Muscle of leg (tissue), 11 donors: ENCODE data around the gene PARVA. TPM values are rescaled to one million over a fixed set of nuclear protein-coding genes. Genes with fewer than 3 reads are reported as not detected.

Source experiments
- DNase-seq: peaks from one replicate; pipeline ENCODE4 v3.0.0; 2013
- H3K27ac ChIP-seq: one replicate; pipeline ENCODE4 v1.5.1; 2013; ENCODE audit warnings: mild to moderate bottlenecking, low read length, control low read depth
- H3K27me3 ChIP-seq: one replicate; pipeline ENCODE4 v1.6.1; 2013; ENCODE audit warnings: low read length; ENCODE audit not compliant: control insufficient read depth, insufficient read depth
- H3K36me3 ChIP-seq: one replicate; pipeline ENCODE4 v1.6.1; 2013; ENCODE audit warnings: low read length; ENCODE audit not compliant: control insufficient read depth, insufficient read depth
- H3K4me1 ChIP-seq: one replicate; pipeline ENCODE4 v1.6.1; 2013; ENCODE audit warnings: low read length; ENCODE audit not compliant: control insufficient read depth, insufficient read depth
- H3K4me3 ChIP-seq: one replicate; pipeline ENCODE4 v1.5.1; 2013; ENCODE audit warnings: low read length, control low read depth
- H3K9me3 ChIP-seq: replicated peaks from 2 replicates; pipeline ENCODE4 v1.6.1; 2013; ENCODE audit warnings: low read depth, low read length; ENCODE audit not compliant: control insufficient read depth
- WGBS: methylation state at CpG from one replicate; pipeline ENCODE4 v1.1.5; 2013; ENCODE audit warnings: missing lambda C conversion rate; ENCODE audit not compliant: insufficient coverage; 5-methylcytosine and 5-hydroxymethylcytosine counted together
- polyA plus RNA-seq, 8 donors: library from polyadenylated mRNA; unstranded; fragments of 120-200 nt; gene quantifications; one replicate each; pipeline versions ENCODE4 v1.2.1 to v1.2.3, GENCODE V29; 2013; ENCODE audit warnings: inconsistent platforms in 1 of 8, low replicate concordance in 1 of 8; ENCODE audit not compliant: insufficient read length in 8 of 8, insufficient read depth in 1 of 8
- total RNA-seq: library from RNA; stranded (reverse); fragments of 120-200 nt; gene quantifications from one replicate; pipeline ENCODE4 v1.2.4, GENCODE V29; 2013

Gene PARVA
- total and polyA plus RNA-seq, 9 donors: 29.9 to 72.5 (median 57.9) TPM

DNA sequence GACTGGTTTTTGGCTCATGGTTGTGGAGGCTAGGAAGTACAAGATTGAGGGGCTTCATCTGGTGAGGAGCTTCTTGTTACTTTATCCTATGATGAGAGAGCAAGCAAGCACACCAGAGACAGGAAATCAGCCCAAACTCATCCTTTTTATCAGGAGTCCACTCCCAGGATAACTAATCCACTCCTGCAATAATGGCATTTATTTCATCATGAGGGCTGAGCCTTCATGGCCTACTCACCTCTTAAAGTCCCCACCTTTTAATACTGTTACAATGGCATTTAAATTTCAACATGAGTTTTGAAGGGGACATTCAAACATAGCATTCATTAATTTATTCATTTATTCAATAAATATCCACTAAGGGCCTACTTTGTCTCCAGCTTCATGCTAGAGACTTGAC, 60.9 kb downstream of the PARVA start:
- Histone ChIP-seq H3K36me3 (peaks cover 4% of the 10 kb centered on the region), H3K4me1 (peaks cover 30% of the 10 kb centered on the region), H3K9me3 (no peaks in the 10 kb centered on the region), H3K4me3 (no peak overlapping the region), H3K27me3 (no peaks in the 10 kb centered on the region), H3K27ac (no peak overlapping the region)
- no peak for DNase-seq

DNA sequence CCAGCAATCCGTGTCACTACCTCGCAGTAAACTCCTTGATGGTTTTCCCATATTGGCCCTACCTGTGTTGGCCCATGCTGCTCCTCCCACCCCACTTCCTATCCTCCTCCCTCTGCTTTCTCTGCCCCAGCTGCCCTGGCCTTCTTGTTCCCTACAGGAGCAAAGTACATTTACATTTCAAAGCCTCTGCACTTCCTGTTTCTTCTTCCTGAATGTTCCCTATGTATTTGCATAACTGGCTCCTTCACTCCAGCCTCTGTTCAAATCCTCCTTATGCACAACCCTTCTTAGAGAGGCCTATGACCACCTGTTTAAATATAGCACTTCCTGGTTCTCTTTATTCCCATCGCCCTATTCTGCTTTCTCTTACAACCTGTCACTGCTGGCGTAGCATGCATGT, 62.2 kb downstream of the PARVA start:
- Histone ChIP-seq H3K27ac (no peak overlapping the region), H3K9me3 (no peaks in the 10 kb centered on the region), H3K4me3 (no peak overlapping the region), H3K4me1 (peaks cover 17% of the 10 kb centered on the region), H3K36me3 (peaks cover 9% of the 10 kb centered on the region), H3K27me3 (no peaks in the 10 kb centered on the region)
- DNase-seq: no peak
- WGBS: 92% methylated on average over 4 of the region's 4 CpGs

DNA sequence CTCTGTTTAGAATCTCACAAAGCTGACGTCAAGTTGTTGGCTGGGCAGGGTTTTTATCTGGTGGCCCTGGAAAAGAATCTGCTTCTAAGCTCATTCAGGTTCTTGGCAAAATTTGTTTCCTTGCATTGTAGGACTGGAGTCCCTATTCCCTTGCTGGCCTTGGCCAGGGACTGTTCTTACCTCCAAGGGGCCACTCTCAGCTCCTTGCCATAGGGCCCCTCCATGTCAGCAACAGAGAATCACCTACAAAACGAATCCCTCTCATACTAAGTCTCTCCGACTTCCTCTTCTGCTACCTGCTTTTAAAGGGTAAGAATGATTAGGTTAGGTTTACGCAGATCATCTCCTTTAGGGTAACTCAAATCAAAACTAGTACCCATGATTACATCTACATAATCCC, 63.2 kb downstream of the PARVA start:
- Histone ChIP-seq H3K4me1 (peaks cover 9% of the 10 kb centered on the region), H3K36me3 (peaks cover 9% of the 10 kb centered on the region), H3K27me3 (no peaks in the 10 kb centered on the region), H3K27ac (peak overlapping the region; percentile 80), H3K9me3 (no peaks in the 10 kb centered on the region), H3K4me3 (no peak overlapping the region)
- no peak for DNase-seq
- WGBS: 88% methylated on average over 1 of the region's 4 CpGs

DNA sequence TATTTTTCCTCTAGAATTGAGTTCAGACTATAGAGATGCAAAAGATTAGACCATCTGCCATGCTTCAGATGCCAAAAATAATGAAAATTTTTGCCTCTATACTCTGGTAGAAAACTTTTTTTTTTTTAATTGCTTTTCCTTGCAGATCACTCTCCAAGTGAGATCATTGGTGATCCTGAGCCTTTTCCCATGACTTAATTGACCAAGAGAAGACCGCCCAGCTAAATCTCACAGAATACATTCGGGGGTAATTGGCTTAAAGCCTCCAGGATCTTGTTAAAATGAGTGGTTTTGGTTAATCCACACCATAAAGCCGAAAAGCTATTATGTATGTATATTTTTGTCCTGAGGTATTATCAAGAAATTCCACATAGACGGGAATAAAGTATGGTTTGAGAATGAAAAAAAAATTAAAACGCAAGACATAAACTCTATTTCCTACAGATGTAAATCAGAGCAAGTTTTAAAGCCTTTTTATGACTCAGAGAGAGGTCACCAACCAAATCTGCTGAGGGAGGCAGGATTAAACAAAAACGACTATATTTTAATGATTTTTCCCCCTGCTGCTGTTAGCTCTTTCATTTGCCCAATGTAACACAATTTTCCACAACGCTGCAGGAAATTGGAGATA, 64.0 kb downstream of the PARVA start:
- Histone ChIP-seq H3K36me3 (peaks cover 8% of the 10 kb centered on the region), H3K4me1 (peaks cover 7% of the 10 kb centered on the region), H3K27ac (peak overlapping the region; percentile 80), H3K27me3 (no peaks in the 10 kb centered on the region), H3K9me3 (no peaks in the 10 kb centered on the region), H3K4me3 (no peak overlapping the region)
- no CpG with 5 or more reads among the region's 7 CpGs for WGBS
- DNase-seq: peak; percentile 84

DNA sequence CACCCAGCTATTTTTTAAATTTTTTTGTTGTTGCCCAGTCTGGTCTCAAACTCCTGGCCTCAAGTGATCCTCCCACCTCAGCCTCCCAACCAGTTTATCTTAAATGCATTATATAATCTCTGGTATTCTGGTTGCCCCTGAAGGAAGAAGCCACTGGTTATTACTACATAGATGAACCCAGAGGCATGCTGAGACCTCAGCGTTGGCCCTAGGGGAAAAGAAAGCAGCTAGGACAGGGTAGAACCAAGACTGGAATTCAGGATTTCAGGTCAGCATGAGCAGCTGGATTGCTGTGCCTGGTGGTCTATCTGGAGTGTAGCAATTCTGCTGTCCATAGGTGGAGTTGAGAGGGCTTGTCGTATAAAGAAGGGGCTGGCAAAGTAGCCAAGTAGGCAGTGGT, 67.2 kb downstream of the PARVA start:
- DNase-seq: no peak
- no peaks in the 10 kb centered on the region for H3K9me3 ChIP-seq
- no peak overlapping the region for H3K4me3 ChIP-seq
- 66% methylated on average over 2 of the region's 2 CpGs for WGBS
- no peak overlapping the region for H3K27ac ChIP-seq
- peaks cover 5% of the 10 kb centered on the region for H3K36me3 ChIP-seq
- no peaks in the 10 kb centered on the region for H3K27me3 ChIP-seq
- peaks cover 11% of the 10 kb centered on the region for H3K4me1 ChIP-seq

DNA sequence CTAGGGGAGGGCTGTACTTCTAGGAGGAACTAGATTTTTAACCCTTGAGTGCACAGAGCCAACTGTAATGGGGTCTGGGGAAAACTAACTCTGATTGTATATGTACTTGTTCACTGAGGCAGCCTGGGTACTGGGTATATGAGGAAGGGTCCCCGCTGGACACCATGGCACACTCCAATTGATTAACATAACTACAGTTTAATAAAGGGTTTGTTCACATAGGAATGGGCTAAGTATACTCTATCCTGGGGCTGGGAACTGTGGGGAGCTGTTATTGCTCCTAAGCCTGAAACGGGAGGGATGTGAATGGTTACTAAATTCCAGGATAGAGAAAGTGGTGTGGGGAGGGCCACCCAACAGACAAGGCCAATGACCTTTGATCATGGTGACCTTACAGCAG, 67.6 kb downstream of the PARVA start:
- Histone ChIP-seq H3K4me1 (peaks cover 11% of the 10 kb centered on the region), H3K4me3 (no peak overlapping the region), H3K27me3 (no peaks in the 10 kb centered on the region), H3K27ac (no peak overlapping the region), H3K36me3 (peaks cover 5% of the 10 kb centered on the region), H3K9me3 (no peaks in the 10 kb centered on the region)
- DNase-seq: no peak
- WGBS: 33% methylated on average over 1 of the region's 2 CpGs

DNA sequence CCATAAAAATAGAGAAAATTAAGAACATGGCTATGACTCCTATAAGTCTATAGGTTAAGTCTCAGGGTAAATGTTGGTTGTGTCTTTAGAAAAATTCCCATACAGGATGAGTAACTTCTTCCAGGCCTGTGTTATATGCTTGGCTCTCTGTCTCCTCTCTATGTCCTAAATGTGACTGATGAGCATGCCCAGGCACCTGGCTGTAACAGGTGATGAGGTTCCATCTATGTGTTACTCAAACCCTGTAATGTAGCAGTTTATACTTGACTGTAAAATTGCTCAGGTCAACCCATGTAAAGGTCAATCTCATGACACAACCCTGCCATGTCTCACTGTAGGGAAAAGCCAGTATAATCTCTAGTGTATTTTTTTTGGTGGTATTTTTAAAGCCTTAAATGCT, 69.5 kb downstream of the PARVA start:
- DNase-seq: no peak
- H3K27ac ChIP-seq: no peak overlapping the region
- no peaks in the 10 kb centered on the region for H3K27me3 ChIP-seq
- H3K4me1 ChIP-seq: peaks cover 6% of the 10 kb centered on the region
- no peaks in the 10 kb centered on the region for H3K9me3 ChIP-seq
- H3K36me3 ChIP-seq: peaks cover 5% of the 10 kb centered on the region
- no peak overlapping the region for H3K4me3 ChIP-seq

DNA sequence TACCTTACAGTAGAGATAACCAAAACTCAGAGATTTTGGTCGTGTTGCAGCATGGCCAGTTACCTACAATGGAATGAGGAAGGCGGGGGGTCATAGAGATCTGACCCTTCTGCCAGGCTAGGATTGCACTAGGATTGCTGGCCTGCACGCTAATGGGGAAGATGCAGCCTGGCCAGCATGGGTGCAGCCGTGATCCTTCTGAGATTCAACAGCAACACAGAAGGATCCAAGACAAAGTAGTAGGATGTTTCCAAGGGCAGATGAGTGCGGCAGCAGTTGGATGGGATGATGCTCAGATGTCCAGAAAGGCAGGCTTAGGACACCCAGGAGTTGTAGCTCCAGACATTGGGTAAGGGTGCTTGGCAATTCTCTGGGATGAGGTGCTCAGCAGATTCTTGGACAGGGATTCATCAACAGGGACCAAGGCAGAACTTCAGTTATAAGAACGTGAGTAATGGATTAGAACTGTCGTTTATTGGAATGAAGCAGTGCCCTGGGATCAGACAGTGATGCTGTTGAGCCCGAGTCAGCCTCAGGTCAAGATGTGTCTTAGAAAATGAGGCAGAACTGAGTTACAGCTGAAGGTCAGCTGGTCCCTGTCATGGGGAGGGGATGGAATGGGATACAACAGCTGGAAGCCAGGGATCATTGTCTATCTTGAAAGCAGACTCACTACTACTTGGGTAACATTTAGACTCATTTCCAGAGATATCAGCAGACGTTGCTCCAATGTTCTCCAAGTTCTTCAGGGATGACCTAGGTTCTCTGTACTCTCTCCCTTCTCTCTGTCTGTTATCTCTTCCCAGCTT, 71.0 kb downstream of the PARVA start:
- no peak for DNase-seq
- Histone ChIP-seq H3K27me3 (no peaks in the 10 kb centered on the region), H3K4me3 (no peak overlapping the region), H3K4me1 (peaks cover 7% of the 10 kb centered on the region), H3K36me3 (peaks cover 5% of the 10 kb centered on the region), H3K27ac (no peak overlapping the region), H3K9me3 (no peaks in the 10 kb centered on the region)
- 77% methylated on average over 7 of the region's 9 CpGs for WGBS

DNA sequence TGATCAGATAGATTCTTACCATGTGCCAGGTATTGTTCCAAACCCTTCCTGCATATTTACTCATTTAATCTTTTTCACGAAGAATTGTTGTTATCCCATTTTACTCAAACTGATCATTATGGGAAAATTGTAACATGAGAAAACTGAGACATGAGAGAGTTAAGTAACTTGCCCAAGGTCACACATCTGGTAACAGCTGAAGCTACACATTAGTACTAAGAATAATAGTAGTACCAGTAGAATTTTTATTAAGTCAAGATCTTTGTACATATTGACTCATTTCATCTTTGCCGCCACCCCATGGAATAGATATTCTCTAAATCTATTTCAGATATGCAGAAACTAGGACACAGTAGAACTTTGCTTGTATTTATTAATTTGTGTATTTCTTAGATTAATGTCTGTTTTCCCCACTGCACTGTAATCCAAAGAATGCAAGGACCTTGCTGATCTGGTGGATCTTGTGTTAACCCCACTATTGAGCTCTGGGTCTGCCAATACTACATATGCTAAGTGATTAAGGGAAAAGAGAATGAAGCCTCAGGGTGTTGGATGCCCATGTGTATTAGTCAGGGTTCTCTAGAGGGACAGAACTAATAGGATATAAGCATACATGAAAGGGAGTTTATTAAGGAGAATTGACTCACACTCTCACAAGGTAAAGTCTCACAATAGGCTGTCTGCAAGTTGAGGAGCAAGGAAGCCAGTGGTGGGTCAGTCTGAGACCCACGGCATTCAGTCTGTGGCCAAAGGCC, 72.8 kb downstream of the PARVA start:
- Histone ChIP-seq H3K4me3 (no peak overlapping the region), H3K27ac (no peak overlapping the region), H3K9me3 (no peaks in the 10 kb centered on the region), H3K4me1 (peaks cover 8% of the 10 kb centered on the region), H3K36me3 (no peaks in the 10 kb centered on the region), H3K27me3 (no peaks in the 10 kb centered on the region)
- no peak for DNase-seq
- 88% methylated on average over 1 of the region's 3 CpGs for WGBS

DNA sequence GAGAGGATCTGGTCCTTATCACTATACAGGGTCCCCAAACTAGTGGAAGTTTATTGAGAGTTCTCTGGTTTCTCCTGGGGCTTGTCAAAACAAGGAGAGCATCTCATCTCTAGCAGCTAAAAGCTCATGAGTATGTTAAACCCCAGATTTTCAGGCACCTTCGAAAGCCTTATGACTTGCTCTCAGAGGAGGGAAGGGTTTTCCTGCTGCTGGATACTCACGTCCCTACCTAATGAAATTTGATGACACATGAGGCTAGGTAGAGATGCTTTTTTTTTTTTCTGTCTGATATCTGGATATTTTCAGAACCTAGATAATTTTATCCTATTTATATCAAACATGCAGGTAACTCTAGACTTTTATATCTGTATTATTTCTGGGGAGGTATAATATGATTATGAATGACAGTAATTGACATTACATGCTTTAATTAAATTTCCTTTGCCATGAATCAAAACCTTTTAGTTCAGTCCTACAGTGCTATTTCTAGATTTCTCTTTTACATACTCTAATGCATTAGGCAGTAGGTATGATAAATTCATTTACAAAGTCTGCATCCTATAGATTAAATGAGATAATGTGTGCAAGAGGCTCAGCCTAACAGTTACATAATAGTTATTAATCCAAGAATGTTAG, 73.9 kb downstream of the PARVA start:
- H3K4me3 ChIP-seq: no peak overlapping the region
- no CpG with 5 or more reads among the region's 2 CpGs for WGBS
- no peaks in the 10 kb centered on the region for H3K27me3 ChIP-seq
- DNase-seq: no peak
- no peaks in the 10 kb centered on the region for H3K36me3 ChIP-seq
- H3K9me3 ChIP-seq: no peaks in the 10 kb centered on the region
- H3K4me1 ChIP-seq: peaks cover 13% of the 10 kb centered on the region
- no peak overlapping the region for H3K27ac ChIP-seq
